ENCODE data around the gene PMFBP1. TPM values are rescaled to one million over a fixed set of nuclear protein-coding genes. Genes with fewer than 3 reads are reported as not detected.

Gene PMFBP1
- total RNA-seq, 1 donor from 2014 or later: 13.1 TPM

GRCh38 chr16:72107371-72107770, 64.6 kb downstream of the PMFBP1 start:
- H3K36me3 Mint-ChIP-seq (ENCODE audit: unreplicated experiment): peaks cover 12% of the 10 kb centered on the region
- no peak for DNase-seq
- no peak overlapping the region for H3K27ac Mint-ChIP-seq (ENCODE audit: unreplicated experiment)
- H3K9me3 Mint-ChIP-seq (ENCODE audit: unreplicated experiment): peaks cover 5% of the 10 kb centered on the region
- no peak for TF ChIP-seq CTCF (IDR thresholded peaks at IDR 0.05; ENCODE audit: partially characterized antibody, unreplicated experiment)
- H3K27me3 Mint-ChIP-seq (ENCODE audit: unreplicated experiment): peaks cover 4% of the 10 kb centered on the region
- no peaks in the 10 kb centered on the region for H3K4me1 Mint-ChIP-seq (ENCODE audit: low read depth, unreplicated experiment)
- H3K4me3 Mint-ChIP-seq (ENCODE audit: unreplicated experiment): no peak overlapping the region

- H3K4me3 Mint-ChIP-seq (ENCODE audit: unreplicated experiment): no peak overlapping the region
- peaks cover 4% of the 10 kb centered on the region for H3K27me3 Mint-ChIP-seq (ENCODE audit: unreplicated experiment)
- H3K9me3 Mint-ChIP-seq (ENCODE audit: unreplicated experiment): peaks cover 5% of the 10 kb centered on the region
- no peak overlapping the region for H3K27ac Mint-ChIP-seq (ENCODE audit: unreplicated experiment)
- no peak for TF ChIP-seq CTCF (IDR thresholded peaks at IDR 0.05; ENCODE audit: partially characterized antibody, unreplicated experiment)
- peaks cover 12% of the 10 kb centered on the region for H3K36me3 Mint-ChIP-seq (ENCODE audit: unreplicated experiment)
- H3K4me1 Mint-ChIP-seq (ENCODE audit: low read depth, unreplicated experiment): no peaks in the 10 kb centered on the region
- DNase-seq: no peak
Observed at GRCh38 chr16:72105978-72106377, 66.0 kb downstream of the PMFBP1 start.

- no peak for DNase-seq
- TF ChIP-seq CTCF (IDR thresholded peaks at IDR 0.05; ENCODE audit: partially characterized antibody, unreplicated experiment): no peak
- no peaks in the 10 kb centered on the region for H3K4me1 Mint-ChIP-seq (ENCODE audit: low read depth, unreplicated experiment)
- H3K27ac Mint-ChIP-seq (ENCODE audit: unreplicated experiment): no peak overlapping the region
- H3K27me3 Mint-ChIP-seq (ENCODE audit: unreplicated experiment): peaks cover 4% of the 10 kb centered on the region
- H3K9me3 Mint-ChIP-seq (ENCODE audit: unreplicated experiment): peaks cover 5% of the 10 kb centered on the region
- peaks cover 11% of the 10 kb centered on the region for H3K36me3 Mint-ChIP-seq (ENCODE audit: unreplicated experiment)
- no peak overlapping the region for H3K4me3 Mint-ChIP-seq (ENCODE audit: unreplicated experiment)
Observed at GRCh38 chr16:72104905-72105304, 67.0 kb downstream of the PMFBP1 start.

GRCh38 chr16:72101195-72101594, 70.8 kb downstream of the PMFBP1 start:
- no peak for TF ChIP-seq CTCF (IDR thresholded peaks at IDR 0.05; ENCODE audit: partially characterized antibody, unreplicated experiment)
- no peaks in the 10 kb centered on the region for H3K4me1 Mint-ChIP-seq (ENCODE audit: low read depth, unreplicated experiment)
- no peak for DNase-seq
- no peak overlapping the region for H3K4me3 Mint-ChIP-seq (ENCODE audit: unreplicated experiment)
- no peaks in the 10 kb centered on the region for H3K27me3 Mint-ChIP-seq (ENCODE audit: unreplicated experiment)
- peaks cover 13% of the 10 kb centered on the region for H3K36me3 Mint-ChIP-seq (ENCODE audit: unreplicated experiment)
- peaks cover 3% of the 10 kb centered on the region for H3K9me3 Mint-ChIP-seq (ENCODE audit: unreplicated experiment)
- H3K27ac Mint-ChIP-seq (ENCODE audit: unreplicated experiment): no peak overlapping the region

- peaks cover 6% of the 10 kb centered on the region for H3K36me3 Mint-ChIP-seq (ENCODE audit: unreplicated experiment)
- peak; percentile 58 for TF ChIP-seq CTCF (IDR thresholded peaks at IDR 0.05; ENCODE audit: partially characterized antibody, unreplicated experiment)
- no peak overlapping the region for H3K4me3 Mint-ChIP-seq (ENCODE audit: unreplicated experiment)
Observed at GRCh38 chr16:72099377-72099818, 72.6 kb downstream of the PMFBP1 start.

More at GRCh38 chr16:72099377-72099818, 72.6 kb downstream of the PMFBP1 start:
- peak; percentile 62 for DNase-seq
- no peak overlapping the region for H3K27ac Mint-ChIP-seq (ENCODE audit: unreplicated experiment)
- no peaks in the 10 kb centered on the region for H3K9me3 Mint-ChIP-seq (ENCODE audit: unreplicated experiment)
- no peaks in the 10 kb centered on the region for H3K27me3 Mint-ChIP-seq (ENCODE audit: unreplicated experiment)
- H3K4me1 Mint-ChIP-seq (ENCODE audit: low read depth, unreplicated experiment): peaks cover 7% of the 10 kb centered on the region

All from glutamatergic neuron (in vitro differentiated cells).